GM12878 (cell line): ENCODE measurements around the gene RFX3. TPM values are rescaled to one million over a fixed set of nuclear protein-coding genes. Genes with fewer than 3 reads are reported as not detected.

ENCODE experiments used
- ASH2L ChIP-seq: fragments of 300-600, 200-600 bp; sonication (generic); IDR thresholded peaks from 2 replicates; pipeline ENCODE4 v1.6.1; 2017; ENCODE audit warnings: low read depth, mild to moderate bottlenecking, borderline replicate concordance
- ATF7 ChIP-seq: fragments of 450-650 bp; IDR thresholded peaks from 2 replicates; pipeline ENCODE4 v1.6.1; 2016; ENCODE audit warnings: low read depth, mild to moderate bottlenecking
- BCL11A ChIP-seq: IDR thresholded peaks from 2 replicates; pipeline ENCODE4 v1.6.1; 2011; ENCODE audit warnings: low read depth, low read length
- BRCA1 ChIP-seq: IDR thresholded peaks from 2 replicates; pipeline ENCODE4 v1.6.1; 2011; ENCODE audit warnings: low read depth, low read length, improper control_type of control experiment
- CBFB ChIP-seq: IDR thresholded peaks from 2 replicates; pipeline ENCODE4 v1.6.1; 2016; ENCODE audit warnings: antibody characterized with exemption, low read depth
- CHD4 ChIP-seq: fragments of 200-600 bp; sonication (generic); IDR thresholded peaks from 2 replicates; pipeline ENCODE4 v1.6.1; 2016; ENCODE audit warnings: mild to moderate bottlenecking
- CREM ChIP-seq: IDR thresholded peaks from 2 replicates; pipeline ENCODE4 v1.6.1; 2014; ENCODE audit warnings: antibody characterized with exemption, low read depth
- EZH2 ChIP-seq: IDR thresholded peaks from 2 replicates; pipeline ENCODE4 v1.6.1; 2012; ENCODE audit warnings: low read depth, mild to moderate bottlenecking, control low read depth, inconsistent platforms, low read length, borderline replicate concordance; ENCODE audit not compliant: control insufficient read depth
- GABPA ChIP-seq: IDR thresholded peaks from 2 replicates; pipeline ENCODE4 v1.6.1; 2014; ENCODE audit warnings: antibody characterized with exemption, low read depth, mild to moderate bottlenecking, inconsistent platforms
- GATAD2B ChIP-seq: fragments of 450-650 bp; conservative IDR thresholded peaks from 2 replicates; pipeline ENCODE4 v1.6.1; 2017; ENCODE audit warnings: low read depth, mild to moderate bottlenecking, moderate library complexity
- HDAC2 ChIP-seq: fragments of 200-600 bp; sonication (generic); IDR thresholded peaks from 2 replicates; pipeline ENCODE4 v1.6.1; 2017
- IKZF1 ChIP-seq: fragments of 450-650 bp; conservative IDR thresholded peaks from 2 replicates; pipeline ENCODE4 v1.6.1; 2017; ENCODE audit warnings: antibody characterized with exemption, mild to moderate bottlenecking
- IKZF2 ChIP-seq, 2 experiments: fragments of 450-650 bp; IDR thresholded peaks; 2 replicates each; pipeline ENCODE4 v1.6.1; 2017; ENCODE audit warnings: mild to moderate bottlenecking in 2 of 2, moderate library complexity in 2 of 2
- JUND ChIP-seq: IDR thresholded peaks from 2 replicates; pipeline ENCODE4 v1.6.1; 2012; ENCODE audit warnings: low read depth, mild to moderate bottlenecking, low read length, improper control_type of control experiment, moderate library complexity
- LARP7 ChIP-seq: fragments of 450-650 bp; IDR thresholded peaks from 2 replicates; pipeline ENCODE4 v1.6.1; 2017; ENCODE audit warnings: mild to moderate bottlenecking
- STAT3 ChIP-seq: IDR thresholded peaks from 2 replicates; pipeline ENCODE4 v1.6.1; 2011; ENCODE audit warnings: low read depth, low read length, improper control_type of control experiment
- TCF12 ChIP-seq: IDR thresholded peaks from 2 replicates; pipeline ENCODE4 v1.6.1; 2011; ENCODE audit warnings: low read depth, mild to moderate bottlenecking, low read length
- TCF3 ChIP-seq: IDR thresholded peaks from 2 replicates; pipeline ENCODE4 v1.6.1; 2012; ENCODE audit warnings: low read depth, mild to moderate bottlenecking, low read length, borderline replicate concordance; ENCODE audit not compliant: insufficient read depth
- YY1 ChIP-seq: IDR thresholded peaks from 2 replicates; pipeline ENCODE4 v1.6.1; 2011; ENCODE audit warnings: low read depth, mild to moderate bottlenecking, low read length
- ZNF217 ChIP-seq: fragments of 450-650 bp; IDR thresholded peaks from 2 replicates; pipeline ENCODE4 v1.6.1; 2017; ENCODE audit warnings: antibody characterized with exemption, mild to moderate bottlenecking
- ZNF274 ChIP-seq: IDR thresholded peaks from one replicate; pipeline ENCODE4 v1.8.0; 2011; ENCODE audit not compliant: insufficient read length, insufficient read depth
- polyA plus RNA-seq, 11 experiments: library from polyadenylated mRNA; depleted of rRNA in 4 of 11; unstranded in 6 of 11; stranded (reverse) in 5 of 11; fragments of >200 nt; fragmentation: Nextera tagmentation in 4 of 11; fragmentation: Illumina TruSeq in 1 of 11; extraction: Ambion mirVana in 4 of 11; extraction: Trizol in 1 of 11; gene quantifications; 1 replicate in 1 of 11; 2 replicates in 10 of 11; pipeline versions ENCODE4 v1.2.1 to v1.2.3, GENCODE V29; 2011 to 2016; ENCODE audit warnings: inconsistent platforms in 2 of 11, missing spikeins in 2 of 11, low read depth in 1 of 11
- total RNA-seq, 4 experiments: library from RNA; depleted of rRNA in 3 of 4; stranded (reverse); fragments of >200 nt in 3 of 4; fragmentation: Illumina TruSeq in 1 of 4; extraction: Trizol in 1 of 4; gene quantifications; 2 replicates each; pipeline versions ENCODE4 v1.2.1 to v1.2.3, GENCODE V29; 2013 to 2021
- TF ChIP-seq, protein P1 (sequence below): fragments of 450-650 bp; conservative IDR thresholded peaks from 2 replicates; pipeline ENCODE4 v1.6.1; 2017; ENCODE audit warnings: mild to moderate bottlenecking, moderate library complexity
- TF ChIP-seq, protein P2 (sequence below): fragments of 450-650 bp; IDR thresholded peaks from 2 replicates; pipeline ENCODE4 v1.6.1; 2017; ENCODE audit warnings: low read depth, mild to moderate bottlenecking, moderate library complexity
- TF ChIP-seq, protein P3 (sequence below): fragments of 450-650 bp; IDR thresholded peaks from 2 replicates; pipeline ENCODE4 v1.6.1; 2017; ENCODE audit warnings: mild to moderate bottlenecking
- TF ChIP-seq, protein P4 (sequence below): IDR thresholded peaks from 2 replicates; pipeline ENCODE4 v1.6.1; 2012; ENCODE audit warnings: low read depth, low read length, improper control_type of control experiment

Gene RFX3
- total and polyA plus RNA-seq, 10 of the 15 experiments (the other 5 are each of a cell fraction or from before 2014, with no cell fraction given) = 1.2 to 26.4 (median 6.7) TPM

DNA sequence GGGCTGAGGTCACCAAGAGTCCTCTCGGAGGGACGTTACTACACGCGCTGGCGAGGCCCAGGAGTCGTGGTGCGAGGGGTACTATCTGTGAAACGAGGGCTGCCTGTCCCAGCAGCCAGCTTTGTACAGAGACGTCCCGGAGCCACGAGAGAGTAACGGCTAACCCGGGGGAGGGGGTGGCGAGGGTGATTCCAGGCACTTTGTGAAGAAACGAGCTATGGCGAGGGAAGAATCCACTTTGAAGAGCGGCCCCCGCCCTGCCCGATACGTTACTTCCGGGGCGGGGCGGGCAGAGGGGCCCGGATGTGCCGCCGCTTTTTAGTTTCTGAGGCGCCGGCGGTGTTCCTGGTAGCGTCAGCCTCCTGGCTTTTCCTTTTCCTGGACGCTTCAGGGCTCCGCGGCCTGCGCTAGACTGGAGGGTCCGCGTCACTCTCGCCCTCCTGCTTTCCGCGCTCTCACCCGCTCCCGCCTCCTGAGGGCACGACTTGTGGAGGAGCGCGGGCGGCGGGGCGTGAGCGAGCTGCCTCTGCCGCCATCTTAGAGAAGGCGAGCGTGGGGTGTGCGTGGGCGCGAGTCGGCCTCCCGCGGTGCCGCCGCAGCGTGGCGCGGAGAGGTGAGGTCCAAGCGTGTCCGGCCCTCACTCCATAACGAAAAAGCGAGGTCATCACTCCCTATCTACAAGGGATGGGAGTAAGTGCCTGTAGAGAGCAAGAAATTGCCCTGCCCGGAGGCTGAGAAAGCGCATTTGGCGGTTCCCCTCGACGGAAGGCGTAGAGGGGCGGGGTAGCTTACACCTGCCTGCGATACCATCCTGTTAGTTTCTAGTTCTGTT, 580 bp upstream of the RFX3 start (continued):
- TF ChIP-seq, protein P1, sequence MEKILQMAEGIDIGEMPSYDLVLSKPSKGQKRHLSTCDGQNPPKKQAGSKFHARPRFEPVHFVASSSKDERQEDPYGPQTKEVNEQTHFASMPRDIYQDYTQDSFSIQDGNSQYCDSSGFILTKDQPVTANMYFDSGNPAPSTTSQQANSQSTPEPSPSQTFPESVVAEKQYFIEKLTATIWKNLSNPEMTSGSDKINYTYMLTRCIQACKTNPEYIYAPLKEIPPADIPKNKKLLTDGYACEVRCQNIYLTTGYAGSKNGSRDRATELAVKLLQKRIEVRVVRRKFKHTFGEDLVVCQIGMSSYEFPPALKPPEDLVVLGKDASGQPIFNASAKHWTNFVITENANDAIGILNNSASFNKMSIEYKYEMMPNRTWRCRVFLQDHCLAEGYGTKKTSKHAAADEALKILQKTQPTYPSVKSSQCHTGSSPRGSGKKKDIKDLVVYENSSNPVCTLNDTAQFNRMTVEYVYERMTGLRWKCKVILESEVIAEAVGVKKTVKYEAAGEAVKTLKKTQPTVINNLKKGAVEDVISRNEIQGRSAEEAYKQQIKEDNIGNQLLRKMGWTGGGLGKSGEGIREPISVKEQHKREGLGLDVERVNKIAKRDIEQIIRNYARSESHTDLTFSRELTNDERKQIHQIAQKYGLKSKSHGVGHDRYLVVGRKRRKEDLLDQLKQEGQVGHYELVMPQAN = peak; percentile 92
- peak; percentile 74 for TF ChIP-seq CBFB
- TF ChIP-seq BCL11A = peak; percentile 16; the same call in 1 of the 2 replicates
- TF ChIP-seq ZNF217 = peak; percentile 41; the same call in 1 of the 2 replicates
- peak; percentile 96 for TF ChIP-seq YY1
- peak; percentile 78 for TF ChIP-seq LARP7
- TF ChIP-seq, protein P2, sequence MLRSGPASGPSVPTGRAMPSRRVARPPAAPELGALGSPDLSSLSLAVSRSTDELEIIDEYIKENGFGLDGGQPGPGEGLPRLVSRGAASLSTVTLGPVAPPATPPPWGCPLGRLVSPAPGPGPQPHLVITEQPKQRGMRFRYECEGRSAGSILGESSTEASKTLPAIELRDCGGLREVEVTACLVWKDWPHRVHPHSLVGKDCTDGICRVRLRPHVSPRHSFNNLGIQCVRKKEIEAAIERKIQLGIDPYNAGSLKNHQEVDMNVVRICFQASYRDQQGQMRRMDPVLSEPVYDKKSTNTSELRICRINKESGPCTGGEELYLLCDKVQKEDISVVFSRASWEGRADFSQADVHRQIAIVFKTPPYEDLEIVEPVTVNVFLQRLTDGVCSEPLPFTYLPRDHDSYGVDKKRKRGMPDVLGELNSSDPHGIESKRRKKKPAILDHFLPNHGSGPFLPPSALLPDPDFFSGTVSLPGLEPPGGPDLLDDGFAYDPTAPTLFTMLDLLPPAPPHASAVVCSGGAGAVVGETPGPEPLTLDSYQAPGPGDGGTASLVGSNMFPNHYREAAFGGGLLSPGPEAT = peak; percentile 88
- peak; percentile 66 for TF ChIP-seq ATF7
- peak; percentile 37; the same call in 1 of the 2 replicates for TF ChIP-seq TCF12
- TF ChIP-seq, protein P3, sequence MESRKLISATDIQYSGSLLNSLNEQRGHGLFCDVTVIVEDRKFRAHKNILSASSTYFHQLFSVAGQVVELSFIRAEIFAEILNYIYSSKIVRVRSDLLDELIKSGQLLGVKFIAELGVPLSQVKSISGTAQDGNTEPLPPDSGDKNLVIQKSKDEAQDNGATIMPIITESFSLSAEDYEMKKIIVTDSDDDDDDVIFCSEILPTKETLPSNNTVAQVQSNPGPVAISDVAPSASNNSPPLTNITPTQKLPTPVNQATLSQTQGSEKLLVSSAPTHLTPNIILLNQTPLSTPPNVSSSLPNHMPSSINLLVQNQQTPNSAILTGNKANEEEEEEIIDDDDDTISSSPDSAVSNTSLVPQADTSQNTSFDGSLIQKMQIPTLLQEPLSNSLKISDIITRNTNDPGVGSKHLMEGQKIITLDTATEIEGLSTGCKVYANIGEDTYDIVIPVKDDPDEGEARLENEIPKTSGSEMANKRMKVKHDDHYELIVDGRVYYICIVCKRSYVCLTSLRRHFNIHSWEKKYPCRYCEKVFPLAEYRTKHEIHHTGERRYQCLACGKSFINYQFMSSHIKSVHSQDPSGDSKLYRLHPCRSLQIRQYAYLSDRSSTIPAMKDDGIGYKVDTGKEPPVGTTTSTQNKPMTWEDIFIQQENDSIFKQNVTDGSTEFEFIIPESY = no peak
- no peak for TF ChIP-seq JUND
- TF ChIP-seq GATAD2B = peak; percentile 94
- TF ChIP-seq EZH2 = no peak
- TF ChIP-seq GABPA = peak; percentile 82
- no peak for TF ChIP-seq ZNF274
- TF ChIP-seq CHD4 = no peak
- TF ChIP-seq BRCA1 = no peak
- peak; percentile 66 for TF ChIP-seq CREM
- 0 out of 2 replicates have a peak, but pooled peaks have one; percentile 16 for TF ChIP-seq HDAC2
- TF ChIP-seq, protein P4, sequence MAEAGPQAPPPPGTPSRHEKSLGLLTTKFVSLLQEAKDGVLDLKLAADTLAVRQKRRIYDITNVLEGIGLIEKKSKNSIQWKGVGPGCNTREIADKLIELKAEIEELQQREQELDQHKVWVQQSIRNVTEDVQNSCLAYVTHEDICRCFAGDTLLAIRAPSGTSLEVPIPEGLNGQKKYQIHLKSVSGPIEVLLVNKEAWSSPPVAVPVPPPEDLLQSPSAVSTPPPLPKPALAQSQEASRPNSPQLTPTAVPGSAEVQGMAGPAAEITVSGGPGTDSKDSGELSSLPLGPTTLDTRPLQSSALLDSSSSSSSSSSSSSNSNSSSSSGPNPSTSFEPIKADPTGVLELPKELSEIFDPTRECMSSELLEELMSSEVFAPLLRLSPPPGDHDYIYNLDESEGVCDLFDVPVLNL = no peak
- peak; percentile 39 to 82 for TF ChIP-seq IKZF2 (IDR thresholded peaks at IDR 0.05)
- no peak for TF ChIP-seq TCF3
- peak; percentile 92; the same call in 1 of the 2 replicates for TF ChIP-seq ASH2L
- peak; percentile 96 for TF ChIP-seq IKZF1
- TF ChIP-seq STAT3 = no peak
